Parathyroid adenoma (tissue), 2 donors: ENCODE results near the gene UNC50.

Experiments
- H2AFZ ChIP-seq: fragments of 300-600 bp; sonication (generic); one replicate; pipeline ENCODE4 v1.7.0; 2017; ENCODE audit warnings: antibody characterized with exemption, mild to moderate bottlenecking
- H3K27ac ChIP-seq: fragments of 300-600 bp; sonication (generic); one replicate; pipeline ENCODE4 v1.7.0; 2017
- H3K27me3 ChIP-seq: fragments of 300-600 bp; sonication (generic); one replicate; pipeline ENCODE4 v1.7.0; 2017; ENCODE audit warnings: low read length; ENCODE audit not compliant: control insufficient read depth, insufficient read depth
- H3K36me3 ChIP-seq: fragments of 300-600 bp; sonication (generic); one replicate; pipeline ENCODE4 v1.7.0; 2017; ENCODE audit warnings: low read length; ENCODE audit not compliant: control insufficient read depth, insufficient read depth
- H3K4me1 ChIP-seq: fragments of 300-600 bp; sonication (generic); one replicate; pipeline ENCODE4 v1.7.0; 2017; ENCODE audit warnings: control low read depth
- H3K4me2 ChIP-seq: fragments of 300-600 bp; sonication (generic); one replicate; pipeline ENCODE4 v1.7.0; 2017; ENCODE audit warnings: low read length
- H3K4me3 ChIP-seq: fragments of 300-600 bp; sonication (generic); one replicate; pipeline ENCODE4 v1.7.0; 2017; ENCODE audit warnings: low read depth, low read length
- H3K79me2 ChIP-seq: fragments of 300-600 bp; sonication (generic); one replicate; pipeline ENCODE4 v1.7.0; 2017; ENCODE audit warnings: control low read depth
- H3K9ac ChIP-seq: fragments of 300-600 bp; sonication (generic); one replicate; pipeline ENCODE4 v1.7.0; 2017; ENCODE audit warnings: mild to moderate bottlenecking
- H3K9me3 ChIP-seq: fragments of 300-600 bp; sonication (generic); one replicate; pipeline ENCODE4 v1.7.0; 2017; ENCODE audit warnings: low read length; ENCODE audit not compliant: control insufficient read depth
- CTCF ChIP-seq: fragments of 300-600 bp; sonication (generic); IDR thresholded peaks from one replicate; pipeline ENCODE4 v1.7.0; 2017; ENCODE audit warnings: antibody characterized with exemption, mild to moderate bottlenecking
- donor health status: primary hyperparathyroidism.

Gene UNC50

GRCh38 chr2:98565286-98565860 lies 43.0 kb upstream of the UNC50 start:
- H2AFZ ChIP-seq: no peak overlapping the region
- TF ChIP-seq CTCF: no peak
- H3K9me3 ChIP-seq: no peaks in the 10 kb centered on the region
- H3K79me2 ChIP-seq: no peaks in the 10 kb centered on the region
- no peak overlapping the region for H3K27ac ChIP-seq
- H3K27me3 ChIP-seq: no peaks in the 10 kb centered on the region
- H3K36me3 ChIP-seq: no peaks in the 10 kb centered on the region
- peaks cover under 1% of the 10 kb centered on the region for H3K4me1 ChIP-seq
- no peak overlapping the region for H3K9ac ChIP-seq
- H3K4me3 ChIP-seq: no peak overlapping the region
- no peak overlapping the region for H3K4me2 ChIP-seq

- H3K4me3 ChIP-seq: no peak overlapping the region
- no peaks in the 10 kb centered on the region for H3K36me3 ChIP-seq
- no peak overlapping the region for H3K4me2 ChIP-seq
- H3K27me3 ChIP-seq: no peaks in the 10 kb centered on the region
- no peak overlapping the region for H3K27ac ChIP-seq
- no peak overlapping the region for H2AFZ ChIP-seq
- no peaks in the 10 kb centered on the region for H3K9me3 ChIP-seq
- no peaks in the 10 kb centered on the region for H3K4me1 ChIP-seq
- no peak overlapping the region for H3K9ac ChIP-seq
- H3K79me2 ChIP-seq: no peaks in the 10 kb centered on the region
- TF ChIP-seq CTCF: no peak
Observed at GRCh38 chr2:98565941-98566340, 42.4 kb upstream of the UNC50 start.

- no peaks in the 10 kb centered on the region for H3K79me2 ChIP-seq
- H2AFZ ChIP-seq: no peak overlapping the region
- H3K4me3 ChIP-seq: no peak overlapping the region
- H3K9ac ChIP-seq: no peak overlapping the region
- no peak for TF ChIP-seq CTCF
- H3K36me3 ChIP-seq: no peaks in the 10 kb centered on the region
- no peaks in the 10 kb centered on the region for H3K9me3 ChIP-seq
- no peak overlapping the region for H3K27ac ChIP-seq
- no peak overlapping the region for H3K4me2 ChIP-seq
- no peaks in the 10 kb centered on the region for H3K27me3 ChIP-seq
- no peaks in the 10 kb centered on the region for H3K4me1 ChIP-seq
Observed at GRCh38 chr2:98568161-98568956, 40.0 kb upstream of the UNC50 start.

- Histone ChIP-seq H2AFZ (no peak overlapping the region), H3K36me3 (no peaks in the 10 kb centered on the region), H3K27me3 (no peaks in the 10 kb centered on the region), H3K79me2 (no peaks in the 10 kb centered on the region), H3K27ac (no peak overlapping the region), H3K9ac (no peak overlapping the region), H3K4me3 (no peak overlapping the region), H3K4me1 (no peaks in the 10 kb centered on the region), H3K9me3 (no peaks in the 10 kb centered on the region), H3K4me2 (no peak overlapping the region)
- peak; percentile 56 for TF ChIP-seq CTCF
Observed at GRCh38 chr2:98569197-98569793, 39.1 kb upstream of the UNC50 start.
